Hematopoietic multipotent progenitor cell treated with erythropoietin and hydrocortisone succinate and interleukin-3 and kit ligand, for 15 days (in vitro differentiated cells): Measurements from ENCODE around the gene PSTPIP1.

Source experiments
- DNase-seq: peaks from one replicate; pipeline ENCODE4 v3.0.0-alpha.2; 2015; ENCODE audit warnings: low spot score

The PSTPIP1 gene

DNA sequence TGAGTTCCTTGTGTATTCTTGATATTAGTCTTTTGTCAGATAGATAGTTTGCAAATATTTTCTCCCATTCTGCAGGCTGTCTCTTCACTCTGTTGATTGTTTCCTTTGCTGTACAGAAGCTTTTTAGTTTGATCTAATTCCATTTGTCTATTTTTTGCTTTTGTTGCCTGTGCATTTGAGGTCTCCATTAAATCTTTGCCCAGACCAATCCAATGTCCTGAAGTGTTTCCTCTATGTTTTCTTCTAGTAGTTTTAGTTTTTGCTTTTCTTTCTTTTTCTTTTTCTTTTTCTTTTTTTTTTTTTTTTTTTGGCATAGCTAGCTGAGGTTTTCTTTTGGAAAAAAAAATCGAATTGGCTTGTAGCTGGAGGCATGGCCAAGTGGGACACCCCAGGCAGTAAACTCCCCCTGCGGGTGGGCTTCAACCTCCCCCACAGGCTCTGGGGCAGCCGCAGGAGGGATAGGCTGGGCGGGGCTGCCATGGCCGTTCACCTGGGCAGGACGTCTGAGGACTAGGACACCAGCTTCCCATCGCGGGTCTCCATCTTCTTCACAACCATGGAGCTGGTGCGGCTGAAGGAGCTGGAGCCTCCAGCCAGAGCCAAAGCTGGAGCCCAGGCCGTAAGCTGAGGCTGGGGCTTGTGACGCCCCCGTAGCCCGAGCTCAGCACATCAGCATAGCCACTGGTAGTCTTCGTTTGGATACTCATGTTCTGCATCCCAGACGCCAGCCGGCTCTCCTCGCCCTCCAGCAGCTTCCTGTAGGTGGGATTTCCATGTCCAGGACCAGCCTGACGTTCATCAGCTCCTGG, 16.2 kb upstream of the PSTPIP1 start:
- DNase-seq = no peak

GRCh38 chr15:76979331-76979925, 15.5 kb upstream of the PSTPIP1 start:
- DNase-seq = no peak

DNA sequence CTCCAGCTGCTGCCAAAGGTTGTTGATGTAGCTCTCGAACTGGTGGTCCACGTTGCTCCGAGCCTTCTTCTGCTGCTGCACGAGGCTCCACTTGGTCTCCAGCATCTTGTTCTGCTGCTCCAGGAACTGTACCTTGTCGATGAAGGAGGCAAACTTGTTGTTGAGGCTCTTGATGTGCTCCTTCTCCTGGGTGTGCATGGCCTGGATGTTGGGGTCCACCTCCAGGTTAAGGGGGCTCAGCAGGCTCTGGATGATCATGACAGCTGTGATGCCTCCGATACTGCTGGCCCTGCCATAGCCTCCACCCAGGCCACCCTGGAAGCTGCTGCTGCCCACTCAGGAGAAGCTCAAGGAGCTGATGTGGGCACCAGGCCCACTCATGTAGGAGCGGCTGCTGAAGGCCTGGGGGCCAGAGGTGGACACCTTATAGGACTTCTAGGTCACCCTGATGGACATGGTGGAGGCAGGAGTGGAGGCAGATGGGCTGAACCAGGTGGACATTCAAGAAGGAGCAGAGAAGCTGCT, 14.9 kb upstream of the PSTPIP1 start:
- DNase-seq = no peak

DNA sequence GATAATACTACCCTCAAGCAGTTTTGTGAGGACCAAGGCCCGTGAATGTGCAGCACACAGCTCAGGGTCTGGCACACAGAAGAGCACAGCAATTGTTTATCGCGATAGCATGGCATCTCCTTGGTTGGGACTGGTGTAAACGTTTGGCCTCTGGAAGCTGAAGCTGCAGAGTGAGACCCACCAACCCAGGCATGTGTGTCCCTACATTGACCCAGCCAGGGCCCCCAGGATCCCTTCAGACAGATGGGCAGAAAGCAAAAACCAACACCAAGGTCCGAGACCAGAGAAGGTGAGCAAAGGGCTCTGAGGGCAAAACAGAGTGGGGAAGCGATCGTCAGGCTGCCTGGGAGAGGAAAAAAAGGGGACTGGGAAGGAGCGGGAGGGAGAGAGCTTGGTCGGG, 12.6 kb upstream of the PSTPIP1 start:
- DNase-seq = no peak

DNA sequence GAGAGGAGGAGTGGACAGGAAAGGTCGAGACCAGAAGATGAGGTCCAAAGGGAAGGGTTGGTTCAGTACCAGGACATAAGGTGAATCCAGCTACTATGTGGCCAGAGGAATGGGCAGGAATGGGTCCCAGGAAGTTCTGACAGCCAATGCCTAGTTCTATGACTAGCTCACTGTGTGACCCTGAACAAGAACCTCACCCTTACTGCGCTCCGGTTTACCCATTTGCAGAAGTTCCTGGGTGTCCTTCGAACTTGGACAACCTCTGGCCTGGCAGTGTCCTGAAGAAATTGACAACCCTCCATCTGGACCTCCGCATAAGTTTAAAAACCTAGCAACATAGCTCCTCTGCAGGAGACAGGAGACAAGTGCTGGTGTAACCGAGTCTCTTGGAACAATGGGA, 12.2 kb upstream of the PSTPIP1 start:
- DNase-seq = no peak

GRCh38 chr15:76983590-76984375, 11.1 kb upstream of the PSTPIP1 start:
- DNase-seq = no peak

- DNase-seq = no peak
These were observed 8.2 kb upstream of the PSTPIP1 start for GRCh38 chr15:76986743-76987142.

GRCh38 chr15:76987276-76987675, 7.7 kb upstream of the PSTPIP1 start:
- DNase-seq = no peak

GRCh38 chr15:76987896-76988860, 6.7 kb upstream of the PSTPIP1 start:
- DNase-seq = no peak

- DNase-seq = no peak
These were observed 5.8 kb upstream of the PSTPIP1 start for GRCh38 chr15:76988867-76989780.

DNA sequence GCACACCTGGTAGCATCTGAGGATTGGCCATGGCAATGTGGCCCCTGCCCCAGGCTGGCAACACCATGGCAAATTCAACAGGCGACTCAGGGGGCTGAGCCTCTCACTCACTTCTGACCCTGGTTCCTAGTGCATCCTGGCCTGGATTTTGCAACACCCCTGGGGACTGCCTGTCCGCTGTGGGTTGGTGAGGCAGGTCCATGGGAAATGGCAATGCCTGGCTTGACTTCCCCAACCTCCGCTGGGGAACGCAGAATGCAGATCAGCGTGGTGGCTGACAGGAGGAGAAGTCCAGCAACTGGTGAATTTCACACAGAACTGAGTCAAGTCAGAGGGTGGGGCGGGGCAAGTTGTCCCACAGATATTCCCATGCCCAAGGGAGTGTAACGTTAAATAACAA, 3.9 kb upstream of the PSTPIP1 start:
- DNase-seq = no peak

DNA sequence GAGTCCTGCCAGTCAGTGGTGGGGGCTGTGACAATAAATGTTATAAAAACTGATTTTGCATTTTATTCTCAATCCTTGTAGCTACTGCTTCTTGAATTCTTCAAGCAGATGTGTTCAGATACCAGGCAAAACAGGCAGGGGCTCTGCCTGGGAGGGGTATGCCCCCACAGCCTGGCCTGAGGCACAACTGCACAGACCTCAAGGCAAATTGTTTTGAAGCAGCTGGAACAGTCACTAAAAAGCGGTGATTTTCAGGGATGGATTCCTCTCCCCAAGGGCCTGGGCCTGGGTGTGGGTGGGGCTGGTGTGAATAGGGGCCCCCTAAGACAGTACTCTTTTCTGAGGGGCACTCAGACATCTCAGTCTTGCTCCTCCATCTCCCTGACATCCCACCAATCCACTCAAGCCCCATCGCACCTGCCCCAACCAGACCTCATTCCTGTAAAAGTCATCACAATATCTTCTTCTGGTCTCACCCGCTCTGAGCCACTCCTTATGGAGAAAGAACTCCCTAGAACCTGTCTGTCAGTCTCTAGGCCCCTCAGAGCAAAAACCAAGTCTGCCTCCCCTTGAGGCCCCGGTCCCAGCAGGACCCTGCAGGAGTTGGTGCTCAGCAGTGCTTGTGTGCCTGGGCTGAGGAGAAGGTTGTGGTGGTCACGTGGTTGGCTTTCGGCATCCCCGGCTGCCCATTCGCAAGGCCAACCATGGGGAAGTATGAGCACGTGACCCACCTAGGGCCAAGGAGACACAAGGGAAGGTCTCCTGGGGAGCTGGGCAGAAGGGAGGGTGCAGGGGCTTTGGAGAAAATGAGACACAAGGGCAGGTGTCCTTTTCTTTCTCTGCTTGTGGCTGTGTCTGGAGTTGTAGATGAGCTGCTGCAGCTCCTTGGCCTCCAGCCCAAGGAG, 2.9 kb upstream of the PSTPIP1 start:
- no peak for DNase-seq

DNA sequence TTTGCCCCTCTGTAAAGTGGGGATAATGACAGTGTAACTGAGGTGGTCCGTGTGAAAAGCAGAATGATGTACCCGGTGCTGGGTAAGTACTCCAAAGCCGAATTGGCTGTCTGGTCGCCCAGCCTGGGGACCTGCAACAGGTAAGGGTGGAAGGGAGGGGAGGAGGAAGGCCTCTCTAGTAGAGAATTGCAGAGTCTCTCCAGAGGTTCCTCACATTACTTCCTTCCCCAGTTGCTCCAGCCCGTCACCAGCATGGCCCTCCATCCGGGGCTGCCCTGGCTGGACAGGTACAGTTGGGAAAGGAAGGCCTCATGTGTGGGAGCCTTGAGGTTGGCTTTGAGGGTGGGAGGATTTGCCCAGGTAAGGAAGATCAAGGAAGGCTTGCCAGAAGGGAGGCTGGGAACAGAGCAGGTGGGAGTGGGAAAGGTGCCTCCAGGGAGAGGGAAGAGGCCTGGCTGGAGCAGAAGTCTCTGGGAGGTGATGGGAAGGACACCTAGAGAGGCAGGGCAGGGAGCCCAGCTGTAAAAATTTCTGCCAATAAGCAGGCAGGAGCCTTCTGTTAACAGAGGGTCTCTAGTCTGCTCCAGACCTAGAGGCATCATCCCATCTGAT, 1.7 kb upstream of the PSTPIP1 start:
- DNase-seq = no peak

DNA sequence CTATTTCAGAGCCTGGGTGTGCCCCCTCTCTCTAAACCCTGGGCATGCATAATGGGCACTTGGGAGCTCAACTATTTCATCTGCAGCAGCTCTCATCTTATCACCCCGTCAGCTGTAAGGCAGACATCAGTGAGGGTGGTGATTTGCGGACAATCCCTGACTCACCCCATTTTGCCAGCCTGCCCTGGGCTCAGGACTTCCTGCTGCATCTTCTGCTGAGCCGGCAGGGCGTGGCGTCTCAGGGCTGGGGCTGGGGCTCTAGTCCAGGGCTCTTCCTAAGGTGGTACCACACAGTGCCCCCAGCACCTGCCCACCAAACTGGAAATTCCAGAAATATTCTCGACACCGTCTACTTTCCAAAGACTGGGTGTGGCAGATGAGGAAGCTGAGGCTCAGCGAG, 925 bp upstream of the PSTPIP1 start:
- no peak for DNase-seq

GRCh38 chr15:76994496-76994895, 430 bp upstream of the PSTPIP1 start:
- no peak for DNase-seq

- no peak for DNase-seq
These were observed 1.2 kb downstream of the PSTPIP1 start for GRCh38 chr15:76996076-76996525.

DNA sequence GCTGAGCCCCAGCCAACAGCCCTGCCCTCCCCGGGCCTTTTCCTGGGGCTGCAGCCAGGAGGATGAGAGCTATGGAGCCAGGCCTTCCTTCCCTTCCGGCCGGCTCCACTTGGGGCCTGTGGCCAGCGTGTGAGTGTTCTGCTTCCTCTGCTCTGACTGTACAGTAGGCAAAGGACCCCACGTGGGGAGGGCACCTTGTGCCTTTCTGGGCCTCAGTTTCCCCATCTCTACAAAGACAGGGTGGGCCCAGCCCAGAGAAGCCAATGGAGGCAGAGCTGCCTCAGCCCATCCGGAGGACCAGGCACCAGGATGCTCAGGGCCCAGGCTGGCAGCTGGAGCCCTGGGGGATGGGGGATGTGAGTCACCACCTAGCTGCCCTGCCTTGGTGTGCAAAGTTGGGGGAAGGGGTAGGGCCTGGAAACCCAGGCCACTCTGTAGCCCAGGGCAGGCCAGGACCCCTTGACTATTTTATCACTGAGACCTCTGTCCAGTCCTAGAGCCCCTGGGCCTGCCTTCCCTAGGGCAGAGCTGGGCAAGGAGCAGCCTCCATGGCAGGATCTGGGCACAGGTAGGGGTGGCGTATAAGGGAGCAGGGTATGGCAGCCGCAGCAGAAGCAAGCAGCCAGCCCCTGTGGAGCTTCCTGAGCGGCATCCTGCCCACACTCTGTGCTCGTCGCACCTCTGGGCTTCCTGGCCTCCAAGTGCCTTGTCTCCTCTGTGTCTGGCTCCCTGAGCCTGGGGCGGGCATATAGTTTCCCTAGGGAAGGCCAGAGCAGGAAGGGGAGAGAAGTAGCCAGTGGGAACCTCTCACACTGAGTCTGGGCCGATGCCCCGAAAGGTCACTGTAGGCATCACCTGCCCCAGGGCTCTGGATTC, 1.8 kb downstream of the PSTPIP1 start:
- DNase-seq = no peak
